HCT116 (cell line): ENCODE data around the gene ADAMTS16.

Source experiments
- CTCF ChIP-seq, 3 experiments: fragments of 200-600 bp in 1 of 3; sonication (generic) in 1 of 3; IDR thresholded peaks in 2 of 3; conservative IDR thresholded peaks in 1 of 3; 2 replicates each; pipeline ENCODE4 v1.5.1; 2012 to 2017; ENCODE audit warnings: low read depth in 2 of 3, low read length in 2 of 3, antibody characterized with exemption in 1 of 3, borderline replicate concordance in 1 of 3, control low read depth in 1 of 3, mild to moderate bottlenecking in 1 of 3, mixed read lengths in 1 of 3, mixed run types in 1 of 3, moderate library complexity in 1 of 3; ENCODE audit not compliant: insufficient read depth in 1 of 3
- EZH2 ChIP-seq: fragments of 200-600 bp; sonication (generic); IDR thresholded peaks from 2 replicates; pipeline ENCODE4 v1.6.1; 2017; ENCODE audit warnings: antibody characterized with exemption, mixed run types
- EZH2phosphoT487 ChIP-seq: fragments of 200-600 bp; IDR thresholded peaks from 2 replicates; pipeline ENCODE4 v1.6.1; 2018; ENCODE audit warnings: antibody characterized with exemption, borderline replicate concordance
- POLR2A ChIP-seq: IDR thresholded peaks from 2 replicates; pipeline ENCODE4 v1.7.0; 2011; ENCODE audit warnings: borderline replicate concordance; ENCODE audit not compliant: insufficient read depth, insufficient read length; ENCODE audit errors: extremely low read depth
- SIN3A ChIP-seq: IDR thresholded peaks from 2 replicates; pipeline ENCODE4 v1.6.1; 2012; ENCODE audit warnings: low read depth
- SP1 ChIP-seq: IDR thresholded peaks from 2 replicates; pipeline ENCODE4 v1.6.1; 2012; ENCODE audit warnings: low read depth

- TF ChIP-seq CTCF (IDR thresholded peaks at IDR 0.05 in 2 of 3, conservative IDR thresholded peaks at IDR 0.05 in 1 of 3; ENCODE audit: borderline replicate concordance in 1 of 3, insufficient read depth in 1 of 3, low read depth in 2 of 3, low read length in 2 of 3) (no peak), SIN3A (no peak), EZH2 (no peak), POLR2A (no peak), EZH2phosphoT487 (no peak), SP1 (no peak)
Observed at GRCh38 chr5:5101676-5102075, 38.5 kb upstream of the ADAMTS16 start.
